Keratinocyte (primary cell): ENCODE measurements around the gene SULF2. TPM values are rescaled to one million over a fixed set of nuclear protein-coding genes. Genes with fewer than 3 reads are reported as not detected.

Experiments used
- DNase-seq: peaks from one replicate; pipeline ENCODE4 v3.0.0-alpha.2; 2011; ENCODE audit warnings: low read depth, missing footprints, low spot score
- FAIRE-seq: peaks from 2 replicates; lab custom pipeline; 2011; peaks lifted over from hg19 to GRCh38; lab: Jason Lieb, UNC
- H2AFZ ChIP-seq: 2 replicates; pipeline ENCODE4 v1.6.0; 2012; ENCODE audit warnings: low read length, control low read depth, inconsistent platforms; ENCODE audit not compliant: control insufficient read depth
- H3K27ac ChIP-seq: 2 replicates; pipeline ENCODE4 v1.5.1; 2011; ENCODE audit warnings: low read length; ENCODE audit not compliant: control insufficient read depth, insufficient read depth
- H3K27me3 ChIP-seq: 3 replicates; pipeline ENCODE4 v1.6.0; 2011; ENCODE audit warnings: low read length; ENCODE audit not compliant: control insufficient read depth, insufficient read depth; ENCODE audit errors: extremely low read depth
- H3K36me3 ChIP-seq, 2 experiments: 2 replicates in 1 of 2; 3 replicates in 1 of 2; pipeline ENCODE4 v1.5.1; 2011; ENCODE audit warnings: low read length in 2 of 2, mild to moderate bottlenecking in 1 of 2; ENCODE audit not compliant: control insufficient read depth in 2 of 2, insufficient read depth in 2 of 2; ENCODE audit errors: extremely low read depth in 1 of 2
- H3K4me1 ChIP-seq: 3 replicates; pipeline ENCODE4 v1.5.1; 2011; ENCODE audit warnings: low read length; ENCODE audit not compliant: control insufficient read depth, insufficient read depth; ENCODE audit errors: extremely low read depth
- H3K4me2 ChIP-seq: 3 replicates; pipeline ENCODE4 v1.6.0; 2011; ENCODE audit warnings: low read depth, low read length; ENCODE audit not compliant: control insufficient read depth, insufficient read depth; ENCODE audit errors: extremely low read depth
- H3K4me3 ChIP-seq, 3 experiments: fragments of 200-600 bp in 1 of 3; sonication (generic) in 1 of 3; 2 replicates in 2 of 3; 3 replicates in 1 of 3; pipeline ENCODE4 v1.5.1; 2011 to 2016; ENCODE audit warnings: low read length in 3 of 3, mild to moderate bottlenecking in 3 of 3, control low read depth in 2 of 3, inconsistent platforms in 1 of 3, low read depth in 1 of 3, mixed read lengths in 1 of 3, mixed run types in 1 of 3, moderate library complexity in 1 of 3; ENCODE audit not compliant: control insufficient read depth in 2 of 3, insufficient read depth in 2 of 3; ENCODE audit errors: extremely low read depth in 1 of 3
- H3K79me2 ChIP-seq: 2 replicates; pipeline ENCODE4 v1.6.0; 2012; ENCODE audit warnings: low read length; ENCODE audit not compliant: control insufficient read depth, insufficient read depth
- H3K9ac ChIP-seq: 3 replicates; pipeline ENCODE4 v1.6.0; 2011; ENCODE audit warnings: low read length; ENCODE audit not compliant: control insufficient read depth, insufficient read depth; ENCODE audit errors: extremely low read depth
- H3K9me1 ChIP-seq: 3 replicates; pipeline ENCODE4 v1.6.0; 2011; ENCODE audit warnings: low read length; ENCODE audit not compliant: control insufficient read depth, insufficient read depth; ENCODE audit errors: extremely low read depth
- H3K9me3 ChIP-seq: 2 replicates; pipeline ENCODE4 v1.5.1; 2012; ENCODE audit warnings: low read depth, low read length; ENCODE audit not compliant: control insufficient read depth
- H4K20me1 ChIP-seq: 3 replicates; pipeline ENCODE4 v1.6.0; 2011; ENCODE audit warnings: low read length; ENCODE audit not compliant: control insufficient read depth, insufficient read depth; ENCODE audit errors: extremely low read depth
- CTCF ChIP-seq, 3 experiments: IDR thresholded peaks in 1 of 3; conservative IDR thresholded peaks in 1 of 3; optimal IDR thresholded peaks in 1 of 3; 2 replicates in 2 of 3; 3 replicates in 1 of 3; pipeline versions ENCODE3 to v1.5.1; 2011; ENCODE audit warnings: low read length in 3 of 3, mild to moderate bottlenecking in 3 of 3, moderate library complexity in 2 of 3, control low read depth in 1 of 3, inconsistent platforms in 1 of 3; ENCODE audit not compliant: insufficient read depth in 2 of 3; ENCODE audit errors: extremely low read depth in 1 of 3
- EZH2 ChIP-seq: IDR thresholded peaks from one replicate; pipeline ENCODE4 v1.6.1; 2012; ENCODE audit warnings: inconsistent platforms, mild to moderate bottlenecking, low read length, moderate library complexity
- dilution Hi-C: fragments of 300-500 bp; cut with MboI; formaldehyde crosslinking; loops from one replicate; pipeline ENCODE4 v1.7.0; 2020; ENCODE audit warnings: low sequenced_read_pairs; ENCODE audit not compliant: extremely low pct_ligation_motif_present
- polyA plus RNA-seq, 5 experiments: library from polyadenylated mRNA; depleted of rRNA in 3 of 5; stranded (reverse) in 3 of 5; stranded (forward) in 1 of 5; unstranded in 1 of 5; fragments of >200 nt; gene quantifications; 1 replicate in 1 of 5; 2 replicates in 3 of 5; 3 replicates in 1 of 5; pipeline versions ENCODE4 v1.2.1 to v1.2.3, GENCODE V29; 2011 to 2012; ENCODE audit warnings: missing spikeins in 2 of 5, low read depth in 1 of 5, low replicate concordance in 1 of 5

The SULF2 gene
- polyA plus RNA-seq, 1 donor (not counting 4 experiments of a cell fraction or from before 2014, with no cell fraction given), result 64.4 TPM

GRCh38 chr20:47782076-47782475, 3.2 kb downstream of the SULF2 start:
- dilution Hi-C loops, result loop anchor here (25.0 kb wide), 1 partner anchor 505 kb away; no protein-coding TSS in a partner anchor
- peaks cover 3% of the 10 kb centered on the region for H4K20me1 ChIP-seq
- peaks cover 76% of the 10 kb centered on the region for H3K79me2 ChIP-seq

GRCh38 chr20:47781632-47782031, 3.6 kb downstream of the SULF2 start:
- Histone ChIP-seq H3K9ac (no peak overlapping the region), H3K79me2 (peaks cover 80% of the 10 kb centered on the region), H3K9me1 (no peaks in the 10 kb centered on the region), H3K4me1 (peaks cover 17% of the 10 kb centered on the region), H3K4me2 (no peak overlapping the region), H3K27ac (no peak overlapping the region), H4K20me1 (peaks cover 4% of the 10 kb centered on the region), H3K4me3 (no peak overlapping the region), H3K27me3 (no peaks in the 10 kb centered on the region), H3K36me3 (peaks cover 5 to 6% of the 10 kb centered on the region in 2 experiments), H2AFZ (no peak overlapping the region), H3K9me3 (no peaks in the 10 kb centered on the region)
- DNase-seq, result no peak
- no peak for FAIRE-seq
- TF ChIP-seq EZH2 (no peak), CTCF (optimal IDR thresholded peaks at IDR 0.05 in 1 of 3, IDR thresholded peaks at IDR 0.05 in 1 of 3, conservative IDR thresholded peaks at IDR 0.05 in 1 of 3; ENCODE audit: extremely low read depth in 1 of 3, insufficient read depth in 2 of 3, low read length in 3 of 3) (no peak)
- dilution Hi-C loops, result loop anchor here (25.0 kb wide), 1 partner anchor 506 kb away; no protein-coding TSS in a partner anchor

More at GRCh38 chr20:47782076-47782475, 3.2 kb downstream of the SULF2 start:
- DNase-seq (no peak), FAIRE-seq (no peak)
- TF ChIP-seq EZH2, result no peak
- TF ChIP-seq CTCF (optimal IDR thresholded peaks at IDR 0.05 in 1 of 3, IDR thresholded peaks at IDR 0.05 in 1 of 3, conservative IDR thresholded peaks at IDR 0.05 in 1 of 3; ENCODE audit: extremely low read depth in 1 of 3, insufficient read depth in 2 of 3, low read length in 3 of 3), result no peak
- no peak overlapping the region for H3K4me2 ChIP-seq
- H3K36me3 ChIP-seq, result peaks cover 5 to 6% of the 10 kb centered on the region in 2 experiments
- H3K9ac ChIP-seq, result no peak overlapping the region
- no peaks in the 10 kb centered on the region for H3K9me1 ChIP-seq
- no peak overlapping the region for H3K4me3 ChIP-seq
- H3K9me3 ChIP-seq, result no peaks in the 10 kb centered on the region
- H3K4me1 ChIP-seq, result peaks cover 19% of the 10 kb centered on the region
- no peak overlapping the region for H2AFZ ChIP-seq
- no peaks in the 10 kb centered on the region for H3K27me3 ChIP-seq
- no peak overlapping the region for H3K27ac ChIP-seq
